Tibial nerve (tissue), 4 donors: Measurements from ENCODE around the gene COMMD7.

Experiments used
- CTCF ChIP-seq, 5 experiments: fragments of 200-600 bp in 3 of 5; fragments of 450-650 bp in 2 of 5; sonication (generic) in 3 of 5; IDR thresholded peaks; one replicate each; pipeline ENCODE4 v1.5.1; 2016 to 2019; ENCODE audit warnings: antibody characterized with exemption in 5 of 5, mild to moderate bottlenecking in 3 of 5, moderate library complexity in 2 of 5
- EP300 ChIP-seq, 2 donors: sonication (generic); formaldehyde crosslinking; IDR thresholded peaks; one replicate each; pipeline ENCODE4 v1.6.1; 2017; ENCODE audit warnings: antibody characterized with exemption in 2 of 2, mild to moderate bottlenecking in 1 of 2

GRCh38 chr20:32773223-32773622 lies 30.0 kb upstream of the COMMD7 start:
- TF ChIP-seq EP300 (IDR thresholded peaks at IDR 0.05) (no peak), CTCF (IDR thresholded peaks at IDR 0.05) (no peak)
